22Rv1 (cell line): ENCODE results near the gene PRMT2.

ENCODE experiments used
- H3K27ac ChIP-seq: fragments of 450-650 bp; 2 replicates; pipeline ENCODE4 v1.5.1; 2017
- ZFX ChIP-seq: fragments of 450-650 bp; IDR thresholded peaks from 2 replicates; pipeline ENCODE4 v1.6.1; 2017; ENCODE audit warnings: antibody characterized with exemption, borderline replicate concordance
- TF ChIP-seq, protein P1 (sequence below): fragments of 450-650 bp; IDR thresholded peaks from 2 replicates; pipeline ENCODE4 v1.5.1; 2017; ENCODE audit warnings: mild to moderate bottlenecking

PRMT2 gene

DNA sequence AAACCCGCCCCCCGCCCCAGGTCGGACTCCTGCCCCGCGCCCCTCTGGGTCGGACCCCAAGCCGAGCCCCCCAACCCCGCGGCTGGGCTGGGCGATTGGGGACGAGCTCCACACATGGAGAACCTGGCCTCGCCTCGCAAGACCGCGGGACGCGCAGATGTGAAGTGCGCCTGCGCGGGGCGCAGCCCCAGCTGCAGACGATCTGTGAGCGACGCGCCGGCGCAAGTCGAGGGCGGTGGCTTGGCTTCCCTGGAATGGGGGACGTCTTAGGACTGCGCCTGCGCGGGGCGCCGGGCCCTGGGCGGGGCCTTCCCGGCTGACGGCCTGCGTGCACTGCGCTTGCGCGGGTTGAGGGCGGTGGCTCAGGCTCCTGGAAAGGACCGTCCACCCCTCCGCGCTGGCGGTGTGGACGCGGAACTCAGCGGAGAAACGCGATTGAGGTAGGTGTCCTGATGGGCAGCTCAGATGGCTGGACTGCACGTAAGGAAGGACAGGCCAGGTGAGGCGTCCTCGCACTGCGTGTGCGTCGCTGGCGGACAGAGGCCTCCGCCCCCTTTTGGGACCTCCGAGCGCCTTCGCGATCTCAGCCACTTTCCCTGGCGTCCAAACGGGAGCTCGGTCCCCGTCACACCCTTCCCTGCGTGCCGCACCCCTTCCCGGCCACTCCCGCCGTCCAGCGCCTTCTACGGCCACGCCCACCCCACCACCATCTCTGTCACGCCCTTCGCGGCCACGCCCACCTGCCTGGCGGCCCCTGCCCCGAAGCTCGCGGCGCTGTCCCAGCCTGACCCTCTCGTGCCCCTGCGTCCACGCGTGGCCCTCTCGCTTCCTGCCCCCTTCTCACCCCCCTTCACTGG is at the start of gene PRMT2:
Gene PRMT2 (plus strand): TSS at position 351 of the 857 bp plus-strand sequence. CDS start 1,278 bp downstream, outside the sequence.
- TF ChIP-seq, protein P1, sequence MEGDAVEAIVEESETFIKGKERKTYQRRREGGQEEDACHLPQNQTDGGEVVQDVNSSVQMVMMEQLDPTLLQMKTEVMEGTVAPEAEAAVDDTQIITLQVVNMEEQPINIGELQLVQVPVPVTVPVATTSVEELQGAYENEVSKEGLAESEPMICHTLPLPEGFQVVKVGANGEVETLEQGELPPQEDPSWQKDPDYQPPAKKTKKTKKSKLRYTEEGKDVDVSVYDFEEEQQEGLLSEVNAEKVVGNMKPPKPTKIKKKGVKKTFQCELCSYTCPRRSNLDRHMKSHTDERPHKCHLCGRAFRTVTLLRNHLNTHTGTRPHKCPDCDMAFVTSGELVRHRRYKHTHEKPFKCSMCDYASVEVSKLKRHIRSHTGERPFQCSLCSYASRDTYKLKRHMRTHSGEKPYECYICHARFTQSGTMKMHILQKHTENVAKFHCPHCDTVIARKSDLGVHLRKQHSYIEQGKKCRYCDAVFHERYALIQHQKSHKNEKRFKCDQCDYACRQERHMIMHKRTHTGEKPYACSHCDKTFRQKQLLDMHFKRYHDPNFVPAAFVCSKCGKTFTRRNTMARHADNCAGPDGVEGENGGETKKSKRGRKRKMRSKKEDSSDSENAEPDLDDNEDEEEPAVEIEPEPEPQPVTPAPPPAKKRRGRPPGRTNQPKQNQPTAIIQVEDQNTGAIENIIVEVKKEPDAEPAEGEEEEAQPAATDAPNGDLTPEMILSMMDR: no peak
- TF ChIP-seq ZFX: no peak

DNA sequence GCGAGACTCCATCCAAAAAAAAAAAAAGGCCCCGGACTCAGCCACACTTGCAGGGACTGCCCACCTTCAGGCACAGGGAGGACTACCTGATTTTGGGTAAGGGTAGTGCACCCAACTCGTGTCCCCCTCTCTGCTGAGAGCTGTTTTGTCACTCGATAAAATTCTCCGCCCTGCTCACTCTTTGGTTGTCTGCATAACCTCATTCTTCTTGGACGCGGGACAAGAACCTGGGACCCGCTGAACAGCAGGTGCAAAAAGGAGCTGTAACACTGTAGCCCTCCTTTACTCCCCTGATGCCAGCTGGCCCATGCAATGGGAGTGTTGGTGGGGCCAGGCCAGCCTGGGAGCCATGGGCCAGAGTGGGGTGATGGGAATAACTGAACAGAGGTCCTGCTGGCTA is 41.2 kb upstream of the PRMT2 start:
- no peak overlapping the region for H3K27ac ChIP-seq
- TF ChIP-seq ZFX: no peak
- TF ChIP-seq, protein P1: no peak

More for the DNA sequence above, at the start of gene PRMT2:
- H3K27ac ChIP-seq: peak within 1 kb of the TSS; percentile 89

DNA sequence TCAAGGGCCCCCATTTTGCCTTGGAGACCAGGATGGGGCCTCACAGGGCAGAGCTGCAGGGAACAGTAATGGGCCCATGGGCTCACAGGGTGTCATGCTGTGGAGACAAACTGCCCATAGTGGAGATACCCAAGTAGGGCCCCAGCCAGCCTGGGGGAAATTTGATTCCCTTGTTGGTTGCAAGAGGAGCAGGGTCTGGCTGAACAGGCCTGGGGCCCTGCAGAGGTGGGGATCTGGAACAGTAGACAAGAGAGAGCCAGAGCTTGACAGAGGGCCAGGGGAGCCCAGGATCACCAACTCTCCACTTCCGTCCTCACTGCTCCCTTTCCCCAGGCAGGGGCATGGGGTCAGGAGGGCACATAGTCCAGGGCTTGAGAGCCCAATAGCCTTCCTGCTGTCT is 39.3 kb upstream of the PRMT2 start:
- no peak overlapping the region for H3K27ac ChIP-seq
- TF ChIP-seq, protein P1: no peak
- TF ChIP-seq ZFX: no peak

DNA sequence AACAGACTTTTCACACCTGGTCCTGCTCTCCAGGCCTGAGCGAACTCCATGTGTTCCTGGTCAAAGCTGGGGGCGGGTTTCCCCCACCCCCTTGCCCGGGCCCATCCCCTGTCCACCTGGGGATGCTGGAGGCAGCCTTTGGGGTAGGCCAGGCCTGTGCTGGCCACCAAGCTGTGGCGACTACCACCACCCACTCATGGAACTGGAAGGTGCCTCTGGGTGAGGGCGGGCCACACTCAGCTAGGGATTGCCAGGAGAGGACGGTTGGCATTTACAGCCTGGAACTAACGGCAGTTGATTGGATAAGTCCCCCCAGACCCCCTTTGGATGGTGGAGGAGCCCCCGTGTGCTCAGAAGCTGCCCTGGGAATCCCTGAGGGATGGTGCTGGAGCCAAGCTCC is 38.4 kb upstream of the PRMT2 start:
- TF ChIP-seq, protein P1: no peak
- no peak for TF ChIP-seq ZFX

DNA sequence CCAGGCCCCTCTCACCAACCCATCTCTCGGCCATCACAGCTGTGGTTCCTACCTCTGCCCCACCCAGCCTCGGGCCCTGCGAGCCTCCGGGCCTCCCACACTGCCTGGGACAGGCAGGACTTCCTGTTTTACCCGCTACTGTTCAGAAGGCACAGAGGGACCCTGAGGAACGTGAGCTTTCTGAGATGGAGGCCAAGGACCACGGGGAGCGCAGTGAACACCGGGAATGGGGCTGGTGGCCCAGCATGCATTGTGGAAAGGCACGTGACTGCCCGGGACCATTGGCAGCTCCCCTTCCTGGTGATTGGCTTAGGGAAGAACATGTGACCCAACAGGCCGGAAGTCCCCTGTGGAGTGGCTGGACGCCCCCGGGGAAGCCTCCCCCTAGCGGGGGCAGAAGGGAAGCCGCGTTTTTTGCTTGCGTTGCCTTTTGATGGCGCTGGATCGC is 37.6 kb upstream of the PRMT2 start:
- H3K27ac ChIP-seq: no peak overlapping the region

More for the DNA sequence above, 38.4 kb upstream of the PRMT2 start:
- H3K27ac ChIP-seq: no peak overlapping the region

DNA sequence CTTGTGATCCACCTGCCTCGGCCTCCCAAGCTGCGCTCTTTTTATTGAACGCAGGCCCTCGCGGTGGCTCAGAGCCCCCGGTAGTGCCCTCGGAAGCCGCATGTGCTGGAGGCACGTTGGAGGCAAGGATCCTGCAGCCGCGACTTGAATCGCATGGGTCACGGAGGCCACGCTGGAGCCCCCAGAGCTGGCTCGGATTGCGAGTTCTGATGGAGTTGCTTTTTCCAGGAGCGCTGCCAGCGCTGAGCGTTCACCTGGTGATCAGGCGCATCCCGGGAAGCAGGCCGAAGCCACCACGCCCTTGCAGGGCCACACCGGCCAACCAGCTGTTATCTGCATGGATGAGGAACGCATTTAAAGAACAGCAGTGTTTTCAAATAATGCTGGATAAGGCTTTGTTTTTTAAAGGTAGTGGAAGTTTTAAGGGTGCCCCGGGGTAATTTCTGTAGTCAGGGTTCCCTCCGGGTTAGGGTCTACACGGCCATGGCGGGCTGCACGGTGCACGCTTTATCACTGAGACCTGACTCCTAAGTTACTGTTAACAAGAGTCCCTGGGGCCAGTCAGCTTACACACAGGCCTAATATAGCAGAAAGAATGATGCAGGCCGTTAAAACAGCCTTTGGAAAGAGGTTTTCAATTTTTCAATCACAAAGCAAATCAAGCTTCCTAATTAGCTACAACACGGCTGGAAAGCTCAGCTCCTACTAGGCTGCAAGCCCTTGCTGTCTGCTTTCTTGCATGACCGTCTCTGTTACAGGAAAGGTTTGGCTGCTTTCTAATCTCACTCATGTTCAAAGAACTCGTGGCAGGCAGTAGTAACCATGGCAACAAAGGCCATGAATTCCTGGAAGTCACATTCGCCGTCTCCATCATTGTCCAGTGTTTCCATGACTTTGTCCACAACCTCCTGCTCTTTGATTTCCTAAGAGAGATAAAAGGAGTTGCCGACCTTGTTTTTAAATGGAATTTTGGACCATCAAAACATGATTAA is 36.6 kb upstream of the PRMT2 start:
- TF ChIP-seq, protein P1: no peak
- no peak for TF ChIP-seq ZFX
- H3K27ac ChIP-seq: no peak overlapping the region

More for the DNA sequence above, 37.6 kb upstream of the PRMT2 start:
- TF ChIP-seq ZFX: no peak
- TF ChIP-seq, protein P1: no peak
